ENCODE measurements around the gene TXNL1.
A peak's percentile ranks its signal among the peaks of the same experiment; 100 is the strongest.

Gene TXNL1

GRCh38 chr18:56579451-56579850, 58.9 kb downstream of the TXNL1 start:
- TF ChIP-seq GABPA (IDR thresholded peaks at IDR 0.05; ENCODE audit: low read depth) (no peak), REST (IDR thresholded peaks at IDR 0.05; ENCODE audit: insufficient replicate concordance, low read depth) (no peak)
- Histone ChIP-seq H3K27me3 (ENCODE audit: insufficient read depth, poor library complexity, severe bottlenecking) (no peaks in the 10 kb centered on the region), H3K27ac (replicated peaks) (no peak overlapping the region), H3K4me3 (replicated peaks; ENCODE audit: insufficient read depth, low read length) (no peak overlapping the region)
- no peak for DNase-seq (ENCODE audit: low read depth in 1 of 2, low spot score in 1 of 2)

GRCh38 chr18:56576826-56577573, 61.4 kb downstream of the TXNL1 start:
- Histone ChIP-seq H3K27ac (replicated peaks) (no peak overlapping the region), H3K4me3 (replicated peaks; ENCODE audit: insufficient read depth, low read length) (no peak overlapping the region), H3K27me3 (ENCODE audit: insufficient read depth, poor library complexity, severe bottlenecking) (no peaks in the 10 kb centered on the region)
- no peak for TF ChIP-seq GABPA (IDR thresholded peaks at IDR 0.05; ENCODE audit: low read depth)
- TF ChIP-seq CTCF (IDR thresholded peaks at IDR 0.05; ENCODE audit: insufficient read depth, low read length) = no peak
- TF ChIP-seq POLR2AphosphoS5 (IDR thresholded peaks at IDR 0.05; ENCODE audit: low read depth) = no peak
- no peak for TF ChIP-seq SPI1 (IDR thresholded peaks at IDR 0.05; ENCODE audit: borderline replicate concordance, low read depth)
- TF ChIP-seq REST (IDR thresholded peaks at IDR 0.05; ENCODE audit: insufficient replicate concordance, low read depth) = no peak
- no peak for DNase-seq (ENCODE audit: low read depth in 1 of 2, low spot score in 1 of 2)

- Histone ChIP-seq H3K4me3 (replicated peaks; ENCODE audit: insufficient read depth, low read length) (no peak overlapping the region), H3K27me3 (ENCODE audit: insufficient read depth, poor library complexity, severe bottlenecking) (no peaks in the 10 kb centered on the region), H3K27ac (replicated peaks) (no peak overlapping the region)
- DNase-seq (ENCODE audit: low read depth in 1 of 2, low spot score in 1 of 2) = peak; percentile 36 to 52
- no peak for TF ChIP-seq REST (IDR thresholded peaks at IDR 0.05; ENCODE audit: insufficient replicate concordance, low read depth)
- peak; percentile 35 for TF ChIP-seq CTCF (IDR thresholded peaks at IDR 0.05; ENCODE audit: insufficient read depth, low read length)
These were observed 62.4 kb downstream of the TXNL1 start for GRCh38 chr18:56575819-56576663.

Data from HL-60 (cell line).